Hair follicle dermal papilla cell (primary cell): ENCODE data around the gene NEK7. TPM values are rescaled to one million over a fixed set of nuclear protein-coding genes. Genes with fewer than 3 reads are reported as not detected.

Source experiments
- total RNA-seq: library from RNA; depleted of rRNA; stranded (reverse); fragments of >200 nt; gene quantifications from 2 replicates; pipeline ENCODE4 v1.2.3, GENCODE V29; 2012

NEK7 gene
- total RNA-seq = 289 and 319 TPM in 2 replicates

GRCh38 chr1:198156745-198157240 lies at the start of gene NEK7:
Gene NEK7 (plus strand): TSS chr1:198156998. CDS start chr1:198232581, 75,583 bp downstream.

Other genes starting within 250 kb of the NEK7 start
- 0.12 TPM in 1 of 2 replicates, not detected in the other for gene LHX9, start 239.6 kb upstream of the NEK7 start, total RNA-seq